DOHH2 (cell line): Measurements from ENCODE around the gene FRYL.

Experiments used
- H3F3A ChIP-seq: fragments of 200-600 bp; sonication (generic), shearing (Covaris generic); 2 replicates; pipeline ENCODE4 v1.6.0; 2016; ENCODE audit warnings: antibody characterized with exemption, mild to moderate bottlenecking; ENCODE audit not compliant: control insufficient read depth, insufficient read depth
- H3K27ac ChIP-seq: fragments of 200-600 bp; sonication (generic); 2 replicates; pipeline ENCODE4 v1.5.1; 2014; ENCODE audit warnings: low read depth, mild to moderate bottlenecking, low read length, moderate library complexity
- H3K27me3 ChIP-seq: fragments of 200-600 bp; sonication (generic); 2 replicates; pipeline ENCODE4 v1.6.1; 2014; ENCODE audit warnings: mild to moderate bottlenecking, low read length, mixed read lengths; ENCODE audit not compliant: control insufficient read depth
- H3K36me3 ChIP-seq: fragments of 200-600 bp; sonication (generic); 2 replicates; pipeline ENCODE4 v1.6.1; 2014; ENCODE audit warnings: mild to moderate bottlenecking, low read length, moderate library complexity, mixed read lengths; ENCODE audit not compliant: control insufficient read depth
- H3K4me1 ChIP-seq: fragments of 200-600 bp; sonication (generic); 2 replicates; pipeline ENCODE4 v1.6.1; 2014; ENCODE audit warnings: mild to moderate bottlenecking, low read length, mixed read lengths; ENCODE audit not compliant: control insufficient read depth
- H3K4me2 ChIP-seq: fragments of 200-600 bp; sonication (generic); 2 replicates; pipeline ENCODE4 v1.6.0; 2014; ENCODE audit warnings: mild to moderate bottlenecking, low read length, moderate library complexity
- H3K4me3 ChIP-seq: fragments of 200-600 bp; sonication (generic); 2 replicates; pipeline ENCODE4 v1.5.1; 2014; ENCODE audit warnings: mild to moderate bottlenecking, low read length, mixed read lengths
- H3K79me2 ChIP-seq: fragments of 200-600 bp; sonication (generic); 2 replicates; pipeline ENCODE4 v1.6.1; 2014; ENCODE audit warnings: mild to moderate bottlenecking, low read length, mixed read lengths; ENCODE audit not compliant: control insufficient read depth
- H3K9me2 ChIP-seq: fragments of 200-600 bp; sonication (generic); replicated peaks from 2 replicates; pipeline ENCODE4 v1.6.1; 2014; ENCODE audit warnings: mild to moderate bottlenecking, low read length, mixed read lengths; ENCODE audit not compliant: control insufficient read depth
- H3K9me3 ChIP-seq: fragments of 200-600 bp; sonication (generic); 2 replicates; pipeline ENCODE4 v1.6.1; 2014; ENCODE audit warnings: antibody characterized with exemption, low read length, mixed read lengths; ENCODE audit not compliant: control insufficient read depth, insufficient read depth
- H4K20me1 ChIP-seq: fragments of 200-600 bp; sonication (generic); 2 replicates; pipeline ENCODE4 v1.6.0; 2014; ENCODE audit warnings: low read depth, mild to moderate bottlenecking, antibody characterized with exemption, low read length, moderate library complexity; ENCODE audit not compliant: control insufficient read depth, insufficient read depth
- EZH2phosphoT487 ChIP-seq: fragments of 200-600 bp; sonication (generic); IDR thresholded peaks from 2 replicates; pipeline ENCODE4 v1.6.1; 2017; ENCODE audit warnings: borderline replicate concordance, mild to moderate bottlenecking, antibody characterized with exemption, low read length, moderate library complexity, mixed read lengths
- TF ChIP-seq, protein P1 (sequence below): fragments of 200-600 bp; sonication (generic); IDR thresholded peaks from one replicate; pipeline ENCODE4 v1.5.1; 2014; ENCODE audit warnings: antibody characterized with exemption, mild to moderate bottlenecking, low read depth, low read length; ENCODE audit not compliant: poor library complexity, severe bottlenecking

The FRYL gene

DNA sequence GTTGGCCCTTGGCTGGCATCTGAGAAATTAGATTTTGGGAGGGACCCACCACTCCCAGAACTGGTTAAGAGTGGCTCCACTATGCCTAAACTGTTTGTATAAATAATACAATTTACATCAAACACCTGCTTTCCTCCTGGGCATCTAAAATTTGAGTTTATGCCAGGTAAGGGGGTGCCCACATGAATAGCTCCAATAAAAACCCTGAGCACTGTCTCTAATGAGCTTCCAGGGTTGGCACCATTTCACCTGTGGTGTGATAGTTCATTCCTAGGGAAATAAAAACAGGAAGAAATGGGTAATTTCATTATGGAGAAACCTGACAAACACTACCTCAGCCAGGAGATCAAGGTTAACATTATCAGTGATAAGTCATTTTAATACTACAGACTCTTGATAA, 119.7 kb downstream of the FRYL start:
- Histone ChIP-seq H3K4me1 (0 out of 2 replicates have a peak, but pooled peaks cover 3% of the 10 kb centered on the region), H4K20me1 (no peaks in the 10 kb centered on the region), H3K27me3 (no peaks in the 10 kb centered on the region), H3K4me3 (no peak overlapping the region), H3F3A (no peaks in the 10 kb centered on the region), H3K4me2 (no peak overlapping the region), H3K9me3 (no peaks in the 10 kb centered on the region), H3K36me3 (no peaks in the 10 kb centered on the region), H3K9me2 (no peaks in the 10 kb centered on the region), H3K79me2 (peaks cover 25% of the 10 kb centered on the region), H3K27ac (no peak overlapping the region)
- TF ChIP-seq, protein P1, sequence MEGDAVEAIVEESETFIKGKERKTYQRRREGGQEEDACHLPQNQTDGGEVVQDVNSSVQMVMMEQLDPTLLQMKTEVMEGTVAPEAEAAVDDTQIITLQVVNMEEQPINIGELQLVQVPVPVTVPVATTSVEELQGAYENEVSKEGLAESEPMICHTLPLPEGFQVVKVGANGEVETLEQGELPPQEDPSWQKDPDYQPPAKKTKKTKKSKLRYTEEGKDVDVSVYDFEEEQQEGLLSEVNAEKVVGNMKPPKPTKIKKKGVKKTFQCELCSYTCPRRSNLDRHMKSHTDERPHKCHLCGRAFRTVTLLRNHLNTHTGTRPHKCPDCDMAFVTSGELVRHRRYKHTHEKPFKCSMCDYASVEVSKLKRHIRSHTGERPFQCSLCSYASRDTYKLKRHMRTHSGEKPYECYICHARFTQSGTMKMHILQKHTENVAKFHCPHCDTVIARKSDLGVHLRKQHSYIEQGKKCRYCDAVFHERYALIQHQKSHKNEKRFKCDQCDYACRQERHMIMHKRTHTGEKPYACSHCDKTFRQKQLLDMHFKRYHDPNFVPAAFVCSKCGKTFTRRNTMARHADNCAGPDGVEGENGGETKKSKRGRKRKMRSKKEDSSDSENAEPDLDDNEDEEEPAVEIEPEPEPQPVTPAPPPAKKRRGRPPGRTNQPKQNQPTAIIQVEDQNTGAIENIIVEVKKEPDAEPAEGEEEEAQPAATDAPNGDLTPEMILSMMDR: no peak

- no peaks in the 10 kb centered on the region for H3K27me3 ChIP-seq
- H3K9me2 ChIP-seq: no peaks in the 10 kb centered on the region
- no peak for TF ChIP-seq EZH2phosphoT487
- TF ChIP-seq, protein P1: no peak
- 0 out of 2 replicates have a peak, but pooled peaks cover 3% of the 10 kb centered on the region for H4K20me1 ChIP-seq
- H3K4me3 ChIP-seq: no peak overlapping the region
- no peak overlapping the region for H3K27ac ChIP-seq
- no peak overlapping the region for H3K4me2 ChIP-seq
- no peaks in the 10 kb centered on the region for H3K9me3 ChIP-seq
- no peaks in the 10 kb centered on the region for H3F3A ChIP-seq
- H3K36me3 ChIP-seq: peaks cover 3% of the 10 kb centered on the region; the same call in 1 of the 2 replicates
- no peaks in the 10 kb centered on the region for H3K4me1 ChIP-seq
- peaks cover 20% of the 10 kb centered on the region for H3K79me2 ChIP-seq
These were observed 125.9 kb downstream of the FRYL start for GRCh38 chr4:48654015-48654664.

- no peak for TF ChIP-seq EZH2phosphoT487
- TF ChIP-seq, protein P1: no peak
- no peak overlapping the region for H3K4me2 ChIP-seq
- H3K79me2 ChIP-seq: peaks cover 18% of the 10 kb centered on the region
- no peak overlapping the region for H3K4me3 ChIP-seq
- H4K20me1 ChIP-seq: 0 out of 2 replicates have a peak, but pooled peaks cover 3% of the 10 kb centered on the region
- no peaks in the 10 kb centered on the region for H3K27me3 ChIP-seq
- no peaks in the 10 kb centered on the region for H3K9me2 ChIP-seq
- H3K4me1 ChIP-seq: no peaks in the 10 kb centered on the region
- no peaks in the 10 kb centered on the region for H3K9me3 ChIP-seq
- H3F3A ChIP-seq: no peaks in the 10 kb centered on the region
- H3K36me3 ChIP-seq: peaks cover 3% of the 10 kb centered on the region; the same call in 1 of the 2 replicates
- H3K27ac ChIP-seq: no peak overlapping the region
These were observed 126.7 kb downstream of the FRYL start for GRCh38 chr4:48653217-48654014.
